ENCODE data around the gene CDC14B. TPM values are rescaled to one million over a fixed set of nuclear protein-coding genes. Genes with fewer than 3 reads are reported as not detected.
"Not testable (repeated sequence)": the region's sequence is repeated elsewhere in the genome, so short reads cannot be mapped to it uniquely, and the experiment has no call there.

CDC14B gene
- total RNA-seq, 1 donor from 2014 or later: 31.3 TPM

DNA sequence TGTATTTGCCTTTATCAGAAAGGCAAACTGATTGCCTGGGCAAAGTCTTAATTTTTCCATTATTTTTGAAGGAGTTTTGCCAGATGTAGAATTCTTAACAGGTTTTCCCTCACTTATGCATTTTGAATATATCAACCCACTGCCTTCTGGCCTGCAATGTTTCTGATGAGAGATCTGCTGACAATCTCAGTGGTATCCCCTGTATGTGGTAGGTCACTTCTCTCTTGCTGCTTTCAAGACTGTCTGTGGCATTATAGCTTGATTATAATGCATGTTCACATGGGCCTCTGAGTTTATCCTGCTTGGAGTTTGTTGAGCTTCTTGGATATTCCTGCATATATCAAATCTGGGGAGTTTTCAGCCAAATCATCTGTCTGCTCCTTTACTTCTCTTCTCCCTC, 87.5 kb downstream of the CDC14B start:
- DNase-seq: no peak

DNA sequence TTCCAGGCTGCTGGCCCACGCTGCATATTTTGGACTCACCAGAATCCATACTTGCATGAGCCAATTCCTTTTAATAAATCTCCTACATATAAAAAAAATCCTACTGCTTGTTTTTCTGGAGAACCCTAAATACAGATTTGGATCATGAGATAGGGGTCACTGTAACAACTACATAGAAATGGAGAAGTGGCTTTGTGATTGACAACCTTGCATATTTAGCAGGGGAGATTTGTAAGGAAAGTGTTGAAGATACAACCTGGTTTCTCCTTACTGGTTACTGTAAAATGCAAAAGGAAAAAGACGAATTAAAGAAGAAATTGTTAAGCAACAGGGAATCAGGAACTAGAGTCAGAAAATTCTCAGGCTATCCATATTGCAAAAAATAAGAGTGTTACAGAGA, 94.9 kb downstream of the CDC14B start:
- DNase-seq: no peak

DNA sequence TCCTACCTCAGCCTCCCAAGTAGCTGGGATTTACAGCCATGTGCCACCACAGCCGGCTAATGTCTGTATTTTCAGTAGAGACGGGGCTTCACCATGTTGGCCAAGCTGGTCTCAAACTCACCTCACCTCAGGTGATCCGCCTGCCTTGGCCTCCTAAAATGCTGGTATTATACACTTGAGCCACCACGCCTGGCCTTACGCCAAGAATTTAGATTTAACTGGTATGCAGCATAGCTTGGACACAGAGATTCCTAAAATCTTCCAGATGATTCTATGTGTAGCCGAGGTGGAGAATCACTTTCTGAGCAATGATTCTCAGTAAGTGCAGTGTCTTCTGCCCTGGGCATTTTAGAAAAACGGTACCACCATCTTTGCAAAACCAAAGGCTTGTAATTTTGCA, 95.6 kb downstream of the CDC14B start:
- no peak for DNase-seq

DNA sequence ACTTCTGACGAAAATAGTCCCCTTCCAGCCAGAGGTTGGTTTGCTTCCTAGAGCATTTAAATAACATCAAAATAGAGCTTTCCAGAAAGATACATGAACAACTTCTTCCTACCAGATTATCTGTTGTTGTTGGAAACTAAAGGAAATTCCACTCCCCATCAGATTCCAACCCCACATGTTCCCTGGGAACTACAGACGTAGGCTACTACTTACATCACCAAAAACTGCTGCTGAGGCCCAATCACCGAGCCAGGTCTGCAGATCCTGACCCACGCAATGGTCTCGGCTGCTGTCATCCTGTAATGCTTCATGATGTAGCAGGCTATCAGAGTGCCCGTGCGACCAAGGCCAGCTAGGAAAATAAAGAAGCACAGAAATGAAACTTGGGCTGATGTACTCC, 96.3 kb downstream of the CDC14B start:
- DNase-seq: peak; percentile 3

DNA sequence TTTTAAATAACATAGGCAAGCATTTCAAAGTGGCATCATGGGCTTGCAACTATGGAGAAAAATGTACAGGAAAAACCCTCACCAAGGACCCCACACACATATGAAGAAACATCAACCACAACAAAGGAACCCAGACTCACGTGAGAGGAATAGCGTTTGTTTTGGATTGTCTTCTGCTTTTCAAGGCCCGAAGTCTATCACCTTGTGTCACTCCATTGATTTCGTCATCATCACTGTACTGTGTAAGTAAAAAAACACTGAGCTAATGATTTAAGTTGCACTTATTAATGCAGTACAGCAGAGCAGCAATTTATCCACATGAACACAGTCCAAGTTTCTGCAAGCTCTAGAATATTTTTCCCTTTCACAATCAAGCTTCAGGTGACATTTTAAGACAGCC, 97.3 kb downstream of the CDC14B start:
- DNase-seq: no peak

DNA sequence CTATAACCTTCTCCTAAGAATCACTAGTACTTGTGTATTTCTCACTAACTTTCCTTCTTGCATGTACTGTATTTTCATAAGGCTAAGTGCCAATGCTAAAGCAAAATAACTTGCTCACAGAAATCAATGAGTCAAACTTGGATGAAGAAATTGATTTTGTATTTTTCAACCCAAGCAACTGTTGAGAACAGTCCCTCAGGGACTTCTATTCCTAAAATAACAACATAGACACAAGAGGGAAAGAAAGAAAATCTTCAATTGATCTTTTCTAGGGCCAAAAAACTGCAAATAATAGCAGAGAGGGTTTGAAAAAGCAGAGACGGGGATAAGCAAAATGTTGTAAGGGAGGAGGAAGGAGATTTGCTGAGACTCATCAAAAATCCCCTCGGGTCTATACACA, 99.9 kb downstream of the CDC14B start:
- peak; percentile 35 for DNase-seq

DNA sequence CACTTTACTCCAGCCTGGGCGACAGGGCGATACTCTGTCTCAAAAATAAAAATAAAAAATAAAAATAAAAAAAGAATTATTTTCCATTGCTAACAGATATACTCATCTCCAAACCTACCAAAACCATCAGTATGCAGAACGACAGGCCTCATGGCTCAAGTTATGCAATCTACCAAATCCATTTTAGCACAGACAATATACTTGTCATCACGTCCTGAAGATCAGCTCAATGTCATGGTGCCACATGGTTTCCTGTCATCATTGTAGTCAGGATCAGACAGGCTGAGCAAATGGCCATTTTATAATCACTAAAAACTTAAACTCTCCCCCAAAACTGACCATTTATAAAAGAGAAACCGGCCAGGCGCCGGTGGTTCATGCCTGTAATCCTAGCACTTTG, 100.5 kb downstream of the CDC14B start:
- no peak for DNase-seq

DNA sequence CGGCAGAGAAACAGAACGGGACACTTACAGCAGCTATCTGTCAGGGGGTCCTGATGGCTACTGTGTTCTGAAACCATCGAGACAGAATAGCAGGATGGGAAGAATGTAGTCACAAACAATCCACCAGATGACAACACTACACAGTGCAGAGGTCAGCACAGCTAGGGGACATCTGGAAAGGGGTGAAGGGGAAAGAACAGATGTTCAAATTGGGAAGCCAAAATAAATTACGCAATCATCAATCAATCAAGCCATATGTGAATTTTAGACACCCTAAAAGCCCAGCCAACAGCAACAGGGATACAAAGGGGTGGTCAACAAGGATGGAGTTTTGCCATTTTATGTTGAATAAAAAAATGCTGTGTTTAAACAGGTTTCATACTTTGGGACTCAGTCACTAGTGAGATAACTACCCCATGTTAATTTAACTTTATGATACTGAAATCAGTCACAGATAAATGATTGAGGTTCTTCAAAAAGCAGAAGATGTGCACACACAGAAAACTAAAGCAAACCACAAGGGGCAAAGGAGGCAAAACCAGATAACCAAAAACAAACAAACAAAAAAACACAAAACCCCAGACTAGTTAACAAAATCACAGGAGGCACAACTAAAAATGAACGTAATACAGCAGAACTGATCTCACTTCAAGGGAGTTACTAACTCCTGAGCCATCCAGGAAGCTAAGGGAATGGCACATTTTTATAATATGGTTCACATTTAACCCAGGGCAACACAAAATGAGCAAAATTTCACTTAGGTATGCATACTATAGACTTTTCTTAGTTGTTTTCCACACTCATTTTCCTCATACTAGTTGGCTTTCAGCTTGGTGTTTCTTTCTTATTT, 103.8 kb downstream of the CDC14B start:
- no peak for DNase-seq

DNA sequence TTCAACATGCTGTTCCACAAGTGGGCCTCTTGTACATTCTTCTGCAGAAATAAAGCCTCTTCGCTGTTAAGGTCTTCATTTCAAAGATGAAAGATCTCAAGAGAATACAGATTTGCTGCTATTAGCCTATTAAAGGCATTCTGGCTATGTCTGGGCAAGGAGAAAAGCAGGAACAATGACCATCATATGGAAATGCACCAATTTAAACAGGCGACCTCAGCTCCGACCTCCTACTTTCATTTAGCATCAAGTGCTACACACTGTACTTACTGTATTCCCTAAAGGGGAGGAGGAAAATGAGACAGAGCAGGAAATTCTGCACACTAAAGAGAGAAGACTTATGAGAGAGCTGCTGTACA, 104.9 kb downstream of the CDC14B start:
- DNase-seq: no peak

DNA sequence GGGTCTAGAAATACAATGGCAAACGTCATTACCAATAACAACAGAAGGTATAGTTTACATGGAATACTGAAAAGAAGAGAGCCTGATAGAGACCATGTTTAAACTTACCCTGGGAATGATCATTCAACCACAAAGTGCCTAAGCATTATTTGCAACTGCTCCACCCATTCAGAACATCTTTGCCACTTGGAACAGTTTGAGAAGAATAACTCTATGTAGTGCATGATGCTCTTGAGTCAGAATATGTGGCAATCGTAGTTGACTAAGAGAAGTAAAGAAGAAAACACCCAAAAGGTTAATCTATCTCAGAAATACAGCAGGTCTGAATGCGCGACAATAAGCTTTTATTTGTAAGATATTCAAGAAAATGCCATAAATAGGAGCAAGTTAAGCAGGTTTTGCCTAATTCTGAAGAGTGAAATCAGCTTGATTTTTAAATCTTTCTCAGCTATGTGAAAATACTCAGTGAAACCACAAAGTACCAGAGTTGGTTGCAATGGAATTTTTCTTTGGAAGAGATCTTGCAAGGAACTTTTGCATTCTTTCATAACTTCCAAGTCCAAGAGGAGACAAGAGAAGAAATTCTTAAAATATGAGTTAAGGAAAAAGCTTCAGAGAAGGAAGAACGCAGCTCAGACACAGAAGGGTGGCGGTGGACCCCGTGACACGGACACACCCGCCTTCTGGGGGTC, 105.4 kb downstream of the CDC14B start:
- no peak for DNase-seq

DNA sequence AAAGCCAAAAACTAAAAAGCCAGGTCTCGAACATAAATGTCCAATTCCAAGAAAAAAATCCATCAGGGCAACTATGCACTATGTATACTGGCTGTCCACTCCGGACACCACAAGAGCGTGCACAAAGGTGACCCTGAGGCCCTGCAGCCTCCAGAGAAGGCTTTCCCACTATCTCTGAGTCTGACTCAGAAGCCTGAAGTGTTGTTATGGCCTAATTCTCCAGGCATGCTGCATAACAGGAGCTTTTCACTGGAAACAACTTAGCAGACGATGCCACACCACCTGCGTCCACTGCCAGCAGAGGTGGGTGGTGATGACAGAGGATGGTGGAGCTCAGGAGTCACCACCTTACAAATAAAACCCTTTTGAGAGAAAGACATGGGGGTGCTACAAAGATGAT, 106.0 kb downstream of the CDC14B start:
- no peak for DNase-seq

DNA sequence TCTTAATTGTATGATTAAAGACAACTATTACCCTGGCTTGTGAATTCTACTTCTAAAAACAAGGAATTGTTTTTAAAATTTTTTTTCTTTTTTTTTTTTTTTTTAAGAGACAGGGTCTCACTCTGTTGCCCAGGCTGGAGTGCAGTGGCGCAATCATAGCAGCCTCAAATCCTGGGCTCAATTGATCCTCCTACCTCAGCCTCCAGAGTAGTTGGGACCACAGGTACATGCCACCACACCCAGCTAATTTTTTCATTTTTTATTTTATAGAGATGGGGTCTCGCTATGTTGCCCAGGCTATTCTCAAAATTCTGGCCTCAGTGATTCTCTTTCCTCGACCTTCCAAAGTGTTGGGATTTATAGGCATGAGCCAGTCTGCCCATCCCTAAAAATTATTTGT, 107.4 kb downstream of the CDC14B start:
- no peak for DNase-seq

DNA sequence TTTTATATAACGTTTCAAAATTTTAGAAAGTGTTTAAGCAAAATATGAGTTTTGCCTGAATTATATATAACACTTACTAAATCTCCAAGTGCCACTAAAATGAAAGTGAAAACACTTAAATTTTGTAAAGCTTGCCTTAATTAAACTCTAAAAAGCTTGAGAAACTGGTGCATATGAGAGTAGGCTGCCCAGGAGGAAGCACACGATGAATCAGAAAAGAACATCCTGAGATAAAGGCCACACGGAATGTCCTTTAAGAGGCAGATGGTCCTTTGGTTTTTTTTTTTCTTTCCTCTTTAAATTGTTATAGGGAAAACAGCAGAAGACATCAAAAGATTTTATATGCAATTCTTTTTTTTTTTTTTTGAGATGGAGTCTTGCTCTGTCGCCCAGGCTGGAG, 109.4 kb downstream of the CDC14B start:
- DNase-seq: no peak

DNA sequence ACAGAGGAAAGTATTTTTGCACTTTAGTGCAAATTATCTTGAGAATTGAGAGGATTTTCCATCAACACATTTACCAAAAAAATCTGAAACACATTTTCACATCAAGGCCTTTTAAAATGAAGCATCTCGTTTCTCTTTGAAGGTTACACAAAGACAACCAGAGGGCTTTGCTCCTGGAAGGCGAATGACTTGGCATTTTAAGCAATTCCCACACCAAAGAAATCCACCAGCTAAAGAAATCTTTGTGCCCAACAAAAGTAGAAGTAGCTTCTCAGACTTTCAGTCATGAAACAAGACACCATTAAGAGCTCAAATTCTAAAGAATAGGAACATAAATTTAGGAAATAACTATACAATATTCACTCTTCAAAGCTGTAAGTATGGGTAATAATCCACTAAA, 109.8 kb downstream of the CDC14B start:
- no peak for DNase-seq

DNA sequence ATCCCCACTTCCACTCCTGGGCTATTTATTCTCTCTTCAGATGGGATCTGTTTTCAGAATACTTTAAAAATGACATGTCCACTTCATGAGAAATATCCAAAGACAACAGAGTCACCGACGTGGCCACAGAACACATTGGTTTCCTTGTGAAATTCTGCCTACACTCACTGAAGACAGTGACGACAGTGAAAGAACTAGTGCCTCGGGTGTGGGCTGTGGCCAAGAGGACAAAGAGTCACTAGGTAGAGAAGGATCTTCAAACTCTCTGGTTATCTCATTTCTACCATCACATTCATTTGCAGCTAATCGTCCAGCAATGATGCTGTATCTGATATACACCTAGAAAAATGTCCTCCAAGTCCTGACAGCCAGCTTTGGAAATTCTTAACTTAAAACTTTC, 110.6 kb downstream of the CDC14B start:
- no peak for DNase-seq

DNA sequence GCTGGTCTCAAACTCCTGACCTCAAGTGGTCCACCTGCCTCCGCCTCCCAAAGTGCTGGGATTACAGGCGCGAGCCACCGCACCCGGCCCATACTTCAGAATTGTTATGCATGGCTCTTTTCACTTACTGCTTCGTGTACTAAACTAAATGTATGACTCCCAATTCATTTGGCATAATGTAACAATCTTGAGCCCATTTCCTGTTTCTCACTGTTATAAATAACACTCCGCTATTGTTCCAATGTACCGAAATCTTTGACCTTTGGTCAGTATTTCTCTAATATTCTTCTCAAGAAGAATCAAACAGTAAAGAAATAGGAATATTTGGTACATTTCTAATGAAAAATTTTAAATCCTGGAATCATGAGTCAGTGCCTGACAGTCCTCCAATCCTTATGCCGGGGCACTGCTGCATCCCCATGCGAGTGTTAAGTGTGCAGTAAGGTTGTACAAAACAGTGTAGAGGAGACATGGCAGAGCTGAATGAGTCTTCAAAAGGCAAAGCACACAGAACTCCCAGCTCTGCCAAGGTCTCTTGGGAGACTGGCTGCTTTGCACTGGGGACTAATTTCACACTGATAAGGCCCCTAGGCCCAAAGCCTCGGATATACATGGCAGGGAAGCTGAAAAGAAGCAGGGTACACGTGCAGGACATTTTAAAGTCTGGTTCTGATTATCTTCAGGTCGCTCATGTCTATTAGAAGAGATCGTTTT, 111.3 kb downstream of the CDC14B start:
- DNase-seq: no peak

DNA sequence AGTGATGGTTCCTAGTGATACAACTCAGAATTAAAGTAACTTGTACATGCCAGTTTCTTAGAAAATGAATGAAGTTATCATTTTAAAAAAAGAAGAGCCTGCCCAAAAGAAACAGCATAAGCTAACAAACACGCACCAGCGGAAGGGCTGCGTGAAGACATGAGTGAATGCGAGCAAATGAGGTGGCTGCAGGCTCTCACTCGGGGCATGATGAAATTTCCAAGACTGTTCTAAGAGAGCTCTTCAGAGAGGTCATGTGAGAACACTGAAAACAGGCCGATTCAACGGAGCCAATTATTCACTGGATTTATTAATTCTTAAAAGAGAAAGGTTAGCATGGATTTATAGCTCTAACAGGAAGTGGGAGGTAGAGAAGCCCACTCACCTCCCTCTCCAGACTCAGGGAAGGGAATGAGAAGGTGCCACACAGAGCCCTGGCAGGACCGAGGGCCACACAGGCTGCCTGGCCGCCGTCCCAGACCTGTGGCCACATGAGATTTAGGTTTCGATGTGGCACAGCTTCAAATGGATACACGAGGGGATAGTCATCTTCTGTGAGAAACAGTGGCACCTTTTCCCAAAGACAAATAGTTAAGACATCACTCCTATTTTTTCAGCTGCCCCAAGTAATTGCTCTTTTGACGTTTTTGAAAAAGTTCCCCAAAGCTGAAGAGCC, 114.2 kb downstream of the CDC14B start:
- no peak for DNase-seq

DNA sequence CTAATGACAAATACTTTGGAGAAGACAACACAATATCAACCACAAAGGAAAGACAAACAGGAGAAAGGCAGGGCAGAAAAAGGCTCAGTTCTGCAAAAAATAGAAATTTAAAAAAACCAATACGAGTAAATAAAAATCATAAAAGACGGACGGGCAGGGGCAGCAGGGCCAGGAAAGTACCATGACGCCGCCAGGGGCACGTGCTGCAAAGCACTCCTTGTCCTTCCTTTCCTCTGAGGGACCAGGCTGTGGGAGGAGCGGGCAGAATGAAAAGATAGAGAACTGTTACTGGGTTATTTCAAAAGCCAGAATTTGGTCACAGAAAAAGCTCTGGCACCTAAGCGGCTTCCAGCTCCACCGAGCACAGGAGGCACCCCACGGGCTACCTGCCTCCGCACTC, 115.7 kb downstream of the CDC14B start:
- no peak for DNase-seq

DNA sequence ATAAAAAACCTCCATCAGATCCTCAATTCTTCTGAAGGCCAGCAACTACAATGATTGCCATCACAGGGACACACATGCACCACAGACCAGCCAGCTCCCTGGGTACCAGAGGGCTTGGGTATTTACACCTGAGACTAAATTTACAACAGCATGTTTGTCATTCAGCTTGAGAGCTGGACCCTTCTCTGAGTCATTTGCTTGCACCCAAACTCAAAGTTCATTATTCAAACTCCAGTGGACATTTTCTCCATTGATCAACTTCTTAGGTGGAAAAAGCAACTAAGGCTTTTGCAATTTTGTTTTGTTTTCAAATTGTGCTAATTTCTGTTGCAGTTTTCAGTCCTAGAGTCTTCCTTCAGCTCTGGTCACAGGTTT, 116.3 kb downstream of the CDC14B start:
- not testable (repeated sequence) for DNase-seq

DNA sequence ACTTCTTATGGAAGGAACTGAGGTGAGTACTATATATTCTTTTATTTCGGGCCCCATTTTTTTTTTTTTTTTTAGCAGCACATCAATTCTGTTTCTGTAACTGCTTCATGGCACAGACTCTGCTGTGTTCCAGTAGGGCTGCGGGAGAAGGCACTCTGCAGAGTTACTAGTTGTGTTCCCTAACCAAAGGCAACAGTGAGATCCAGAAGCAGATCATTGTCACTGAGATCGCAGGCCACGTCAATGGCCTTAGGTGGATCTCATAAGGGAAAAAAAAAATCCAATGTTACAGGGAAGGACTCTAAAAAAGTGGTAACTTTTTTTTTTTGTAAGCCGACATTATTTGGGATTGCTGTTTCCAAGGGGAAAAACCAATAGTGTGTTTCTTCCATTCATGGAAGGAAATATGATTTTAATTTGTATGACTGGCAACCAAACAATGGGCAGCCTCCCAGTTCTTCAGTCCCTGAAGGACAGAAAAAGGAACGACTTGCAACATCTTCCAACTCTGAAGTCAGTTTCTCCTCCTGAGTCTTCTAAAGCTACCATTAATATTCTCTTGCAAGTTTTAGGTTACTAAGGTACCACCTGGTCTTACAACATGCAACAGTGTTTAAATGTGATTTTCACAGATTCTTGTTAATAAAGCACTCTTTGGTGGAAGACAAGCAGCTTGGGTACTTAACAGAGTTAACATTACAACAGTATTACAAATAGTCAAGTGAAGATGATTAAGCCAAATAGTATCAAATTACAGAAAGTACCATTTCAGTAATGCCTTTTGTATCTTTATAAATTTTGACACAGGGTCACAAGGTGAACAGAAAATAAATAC, 116.9 kb downstream of the CDC14B start:
- DNase-seq: peak; percentile 54

DNA sequence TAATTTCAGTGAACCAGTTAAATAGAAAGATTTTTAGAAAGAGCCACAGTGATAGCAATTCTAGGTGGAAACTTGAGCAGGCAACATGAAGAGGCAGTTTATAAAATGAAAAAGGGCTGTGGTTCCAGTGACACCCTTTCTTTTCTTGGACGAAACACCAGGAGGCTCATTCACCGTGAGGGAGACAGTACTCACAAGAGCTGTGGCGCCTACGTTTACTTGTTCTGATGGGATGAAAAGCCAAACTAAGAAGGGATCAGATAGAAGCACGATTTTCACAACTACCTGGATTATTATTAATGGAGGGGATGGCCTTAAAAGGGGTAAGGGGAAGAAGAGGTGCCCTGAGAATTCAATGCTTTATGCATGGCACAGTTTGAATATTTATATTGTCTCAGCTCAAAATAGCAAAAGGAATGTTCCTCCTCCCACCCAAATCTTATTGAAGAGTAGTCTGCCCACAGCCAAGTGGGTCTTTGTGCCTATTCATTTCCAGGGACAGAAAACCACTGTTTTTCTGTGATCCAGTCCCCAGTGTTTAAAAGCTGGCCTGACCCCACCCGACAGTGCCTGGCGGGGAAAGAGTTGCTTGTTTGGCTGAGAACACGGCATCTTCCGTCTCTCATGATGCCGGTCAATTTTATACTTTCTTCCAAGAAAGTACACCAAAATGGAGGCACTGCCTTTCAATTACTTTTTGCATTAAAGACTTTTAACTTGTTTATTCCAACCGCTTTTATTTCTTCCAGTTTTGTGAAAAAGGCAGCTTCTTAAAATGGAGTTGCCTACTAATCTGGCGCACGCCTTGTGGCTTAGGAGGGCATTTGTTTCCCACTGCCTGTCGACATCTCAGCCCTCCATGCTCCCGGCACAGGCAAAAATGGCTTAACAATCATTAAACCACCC, 117.8 kb downstream of the CDC14B start:
- DNase-seq: no peak
